Measurements from ENCODE around the gene ACACB.

GRCh38 chr12:109109746-109110350 lies 6.5 kb upstream of the ACACB start:
- TF ChIP-seq, protein P1, sequence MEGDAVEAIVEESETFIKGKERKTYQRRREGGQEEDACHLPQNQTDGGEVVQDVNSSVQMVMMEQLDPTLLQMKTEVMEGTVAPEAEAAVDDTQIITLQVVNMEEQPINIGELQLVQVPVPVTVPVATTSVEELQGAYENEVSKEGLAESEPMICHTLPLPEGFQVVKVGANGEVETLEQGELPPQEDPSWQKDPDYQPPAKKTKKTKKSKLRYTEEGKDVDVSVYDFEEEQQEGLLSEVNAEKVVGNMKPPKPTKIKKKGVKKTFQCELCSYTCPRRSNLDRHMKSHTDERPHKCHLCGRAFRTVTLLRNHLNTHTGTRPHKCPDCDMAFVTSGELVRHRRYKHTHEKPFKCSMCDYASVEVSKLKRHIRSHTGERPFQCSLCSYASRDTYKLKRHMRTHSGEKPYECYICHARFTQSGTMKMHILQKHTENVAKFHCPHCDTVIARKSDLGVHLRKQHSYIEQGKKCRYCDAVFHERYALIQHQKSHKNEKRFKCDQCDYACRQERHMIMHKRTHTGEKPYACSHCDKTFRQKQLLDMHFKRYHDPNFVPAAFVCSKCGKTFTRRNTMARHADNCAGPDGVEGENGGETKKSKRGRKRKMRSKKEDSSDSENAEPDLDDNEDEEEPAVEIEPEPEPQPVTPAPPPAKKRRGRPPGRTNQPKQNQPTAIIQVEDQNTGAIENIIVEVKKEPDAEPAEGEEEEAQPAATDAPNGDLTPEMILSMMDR (conservative IDR thresholded peaks at IDR 0.05 in 1 of 2, IDR thresholded peaks at IDR 0.05 in 1 of 2; ENCODE audit: extremely low read depth in 1 of 2, insufficient read depth in 1 of 2, low read depth in 1 of 2, low read length in 2 of 2): no peak
- TF ChIP-seq EZH2 (IDR thresholded peaks at IDR 0.05; ENCODE audit: borderline replicate concordance, low read length): no peak
